ENCODE data around the gene FAM227A. TPM values are rescaled to one million over a fixed set of nuclear protein-coding genes. Genes with fewer than 3 reads are reported as not detected.
"Not testable (repeated sequence)": the region's sequence is repeated elsewhere in the genome, so short reads cannot be mapped to it uniquely, and the experiment has no call there.

FAM227A gene
- total RNA-seq, 3 donors from 2014 or later, result 0.46 to 0.86 (median 0.53) TPM

GRCh38 chr22:38611559-38611958, 44.6 kb downstream of the FAM227A start:
- H3K4me3 Mint-ChIP-seq, result no peak overlapping the region
- H3K4me1 Mint-ChIP-seq (ENCODE audit: low read depth), result no peaks in the 10 kb centered on the region
- H3K27me3 Mint-ChIP-seq (ENCODE audit: low read depth), result peaks cover under 1% of the 10 kb centered on the region
- ATAC-seq (no peak), DNase-seq (no peak)
- H3K9me3 Mint-ChIP-seq, result no peaks in the 10 kb centered on the region
- H3K36me3 Mint-ChIP-seq (ENCODE audit: insufficient read depth), result no peaks in the 10 kb centered on the region

GRCh38 chr22:38610234-38610633, 46.0 kb downstream of the FAM227A start:
- peaks cover 2% of the 10 kb centered on the region for H3K27me3 Mint-ChIP-seq (ENCODE audit: low read depth)
- H3K9me3 Mint-ChIP-seq, result no peaks in the 10 kb centered on the region
- H3K4me3 Mint-ChIP-seq, result no peak overlapping the region
- ATAC-seq, result no peak
- no peak for DNase-seq
- H3K36me3 Mint-ChIP-seq (ENCODE audit: insufficient read depth), result no peaks in the 10 kb centered on the region
- no peaks in the 10 kb centered on the region for H3K4me1 Mint-ChIP-seq (ENCODE audit: low read depth)

- H3K4me1 Mint-ChIP-seq (ENCODE audit: low read depth), result no peaks in the 10 kb centered on the region
Observed at GRCh38 chr22:38608992-38609750, 47.0 kb downstream of the FAM227A start.

GRCh38 chr22:38607680-38608079, 48.5 kb downstream of the FAM227A start:
- Mint-ChIP-seq H3K36me3 (ENCODE audit: insufficient read depth) (no peaks in the 10 kb centered on the region), H3K4me1 (ENCODE audit: low read depth) (no peaks in the 10 kb centered on the region), H3K9me3 (no peaks in the 10 kb centered on the region), H3K4me3 (no peak overlapping the region), H3K27me3 (ENCODE audit: low read depth) (peaks cover 2% of the 10 kb centered on the region)
- no peak for DNase-seq
- ATAC-seq, result no peak

More at GRCh38 chr22:38608992-38609750, 47.0 kb downstream of the FAM227A start:
- ATAC-seq (no peak), DNase-seq (no peak)
- Mint-ChIP-seq H3K27me3 (ENCODE audit: low read depth) (peaks cover 2% of the 10 kb centered on the region), H3K36me3 (ENCODE audit: insufficient read depth) (no peaks in the 10 kb centered on the region), H3K4me3 (no peak overlapping the region), H3K9me3 (no peaks in the 10 kb centered on the region)

GRCh38 chr22:38602166-38602565, 54.0 kb downstream of the FAM227A start:
- Mint-ChIP-seq H3K36me3 (ENCODE audit: insufficient read depth) (no peaks in the 10 kb centered on the region), H3K27me3 (ENCODE audit: low read depth) (peaks cover 9% of the 10 kb centered on the region), H3K4me3 (no peak overlapping the region), H3K9me3 (no peaks in the 10 kb centered on the region), H3K4me1 (ENCODE audit: low read depth) (no peaks in the 10 kb centered on the region)
- DNase-seq (no peak), ATAC-seq (no peak)

- Mint-ChIP-seq H3K27me3 (ENCODE audit: low read depth) (peaks cover 11% of the 10 kb centered on the region), H3K4me1 (ENCODE audit: low read depth) (no peaks in the 10 kb centered on the region), H3K4me3 (no peak overlapping the region), H3K9me3 (no peaks in the 10 kb centered on the region), H3K36me3 (ENCODE audit: insufficient read depth) (no peaks in the 10 kb centered on the region)
- DNase-seq, result no peak
- no peak for ATAC-seq
Observed at GRCh38 chr22:38601221-38601764, 54.9 kb downstream of the FAM227A start.

- ATAC-seq, result no peak
- H3K9me3 Mint-ChIP-seq, result no peaks in the 10 kb centered on the region
- peaks cover 9% of the 10 kb centered on the region for H3K27me3 Mint-ChIP-seq (ENCODE audit: low read depth)
- no peak for DNase-seq
- H3K4me1 Mint-ChIP-seq (ENCODE audit: low read depth), result no peaks in the 10 kb centered on the region
- H3K36me3 Mint-ChIP-seq (ENCODE audit: insufficient read depth), result no peaks in the 10 kb centered on the region
- H3K4me3 Mint-ChIP-seq, result no peak overlapping the region
Observed at GRCh38 chr22:38599466-38599865, 56.7 kb downstream of the FAM227A start.

GRCh38 chr22:38582923-38583322, 73.3 kb downstream of the FAM227A start:
- H3K9me3 Mint-ChIP-seq; ATAC-seq; H3K36me3 Mint-ChIP-seq (ENCODE audit: insufficient read depth); H3K4me1 Mint-ChIP-seq (ENCODE audit: low read depth); H3K4me3 Mint-ChIP-seq; DNase-seq; H3K27me3 Mint-ChIP-seq (ENCODE audit: low read depth): not testable (repeated sequence)

GRCh38 chr22:38578505-38578904, 77.7 kb downstream of the FAM227A start:
- H3K27me3 Mint-ChIP-seq (ENCODE audit: low read depth), result peaks cover 4% of the 10 kb centered on the region
- H3K4me3 Mint-ChIP-seq, result no peak overlapping the region
- ATAC-seq (no peak), DNase-seq (no peak)
- H3K36me3 Mint-ChIP-seq (ENCODE audit: insufficient read depth), result no peaks in the 10 kb centered on the region
- H3K9me3 Mint-ChIP-seq, result no peaks in the 10 kb centered on the region
- no peaks in the 10 kb centered on the region for H3K4me1 Mint-ChIP-seq (ENCODE audit: low read depth)

GRCh38 chr22:38572065-38572464, 84.1 kb downstream of the FAM227A start:
- no peak for ATAC-seq
- DNase-seq, result peak; percentile 16
- H3K36me3 Mint-ChIP-seq (ENCODE audit: insufficient read depth), result no peaks in the 10 kb centered on the region
- H3K9me3 Mint-ChIP-seq, result no peaks in the 10 kb centered on the region
- no peaks in the 10 kb centered on the region for H3K27me3 Mint-ChIP-seq (ENCODE audit: low read depth)
- H3K4me3 Mint-ChIP-seq, result no peak overlapping the region
- peaks cover 17% of the 10 kb centered on the region for H3K4me1 Mint-ChIP-seq (ENCODE audit: low read depth)

GRCh38 chr22:38570779-38571364, 85.3 kb downstream of the FAM227A start:
- H3K4me3 Mint-ChIP-seq, result peak overlapping the region; percentile 87
- H3K4me1 Mint-ChIP-seq (ENCODE audit: low read depth), result peaks cover 17% of the 10 kb centered on the region
- ATAC-seq (peak in 1 of 2 donors; percentile 19), DNase-seq (peak; percentile 16)
- H3K9me3 Mint-ChIP-seq, result no peaks in the 10 kb centered on the region
- H3K27me3 Mint-ChIP-seq (ENCODE audit: low read depth), result no peaks in the 10 kb centered on the region
- H3K36me3 Mint-ChIP-seq (ENCODE audit: insufficient read depth), result no peaks in the 10 kb centered on the region

- peak; percentile 93 to 94 for ATAC-seq
- Mint-ChIP-seq H3K27me3 (ENCODE audit: low read depth) (no peaks in the 10 kb centered on the region), H3K4me3 (peak within 1 kb of the TSS; percentile 87), H3K9me3 (no peaks in the 10 kb centered on the region), H3K4me1 (ENCODE audit: low read depth) (peaks cover 17% of the 10 kb centered on the region), H3K36me3 (ENCODE audit: insufficient read depth) (no peaks in the 10 kb centered on the region)
- peak; percentile 98 for DNase-seq
Observed at GRCh38 chr22:38569972-38570778, 86.0 kb downstream of the FAM227A start, which contains the start of gene DMC1. DMC1 (minus strand) TSS chr22:38570183; CDS start chr22:38568256, 1,927 bp downstream.

GRCh38 chr22:38569181-38569971, 86.8 kb downstream of the FAM227A start:
- Mint-ChIP-seq H3K9me3 (no peaks in the 10 kb centered on the region), H3K4me1 (ENCODE audit: low read depth) (peaks cover 17% of the 10 kb centered on the region), H3K4me3 (peak overlapping the region; percentile 86), H3K36me3 (ENCODE audit: insufficient read depth) (no peaks in the 10 kb centered on the region), H3K27me3 (ENCODE audit: low read depth) (no peaks in the 10 kb centered on the region)
- DNase-seq (no peak), ATAC-seq (peak; percentile 0 to 1)
